Upper lobe of left lung (tissue), 4 donors: ENCODE results near the gene CCND1.

ENCODE experiments used
- CTCF ChIP-seq, 6 experiments: fragments of 450-650 bp in 4 of 6; fragments of 200-600 bp in 2 of 6; sonication (generic) in 2 of 6; IDR thresholded peaks; one replicate each; pipeline ENCODE4 v1.5.1; 2016 to 2019; ENCODE audit warnings: antibody characterized with exemption in 6 of 6
- POLR2A ChIP-seq, 4 donors: fragments of 450-650 bp; IDR thresholded peaks; one replicate each; pipeline ENCODE4 v1.5.1; 2016 to 2017; ENCODE audit warnings: antibody characterized with exemption in 4 of 4, mild to moderate bottlenecking in 2 of 4

DNA sequence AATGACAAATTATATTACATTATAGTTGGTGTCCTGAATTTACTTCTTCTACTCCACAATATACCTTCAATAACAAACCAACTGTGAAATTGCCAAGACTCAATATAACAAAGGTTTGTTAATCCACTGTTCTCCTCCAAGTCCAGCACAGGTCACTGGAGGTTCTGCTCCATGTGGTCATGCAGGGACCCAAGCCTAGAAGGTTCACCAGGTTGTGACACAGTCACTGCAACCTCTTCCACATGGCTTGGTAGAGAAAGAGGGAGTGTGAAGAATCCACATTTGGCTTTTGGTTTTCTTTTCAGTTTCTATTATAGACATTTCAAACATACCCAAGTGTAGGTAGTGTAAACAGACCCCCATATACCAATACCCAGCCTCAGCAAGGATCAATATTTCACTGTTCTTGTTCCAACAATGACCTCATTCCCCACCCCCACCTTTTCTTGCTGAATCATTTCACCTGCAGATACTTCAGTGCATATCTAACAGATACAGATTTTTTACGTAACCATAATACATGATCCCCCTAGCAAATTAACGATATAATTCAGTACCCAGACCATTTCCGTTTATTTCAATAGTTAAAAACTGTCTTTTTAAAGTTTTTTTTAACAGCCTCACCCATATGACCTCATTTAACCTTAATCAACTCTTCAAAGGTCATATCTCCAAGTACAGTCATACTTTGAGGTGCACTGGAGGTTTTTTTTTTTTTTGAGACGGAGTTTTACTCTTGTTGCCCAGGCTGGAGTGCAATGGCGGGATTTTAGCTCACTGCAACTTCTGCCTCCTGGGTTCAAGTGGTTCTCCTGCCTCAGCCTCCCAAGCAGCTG lies 48.7 kb downstream of the CCND1 start:
- TF ChIP-seq CTCF (IDR thresholded peaks at IDR 0.05) = no peak
- TF ChIP-seq POLR2A (IDR thresholded peaks at IDR 0.05) = no peak
